Nephron progenitor cell (in vitro differentiated cells): ENCODE measurements around the gene RAI1.
A peak's percentile ranks its signal among the peaks of the same experiment; 100 is the strongest.

Experiments used
- DNase-seq: peaks from one replicate; pipeline ENCODE4 v3.0.0; 2021
- H3K27ac Mint-ChIP-seq: 2 replicates; pipeline ENCODE4 v1.8.0; 2021; ENCODE audit warnings: mild to moderate bottlenecking, moderate library complexity, mixed read lengths
- H3K27me3 Mint-ChIP-seq: 2 replicates; pipeline ENCODE4 v1.8.0; 2021; ENCODE audit warnings: mild to moderate bottlenecking, low read depth, mixed read lengths; ENCODE audit not compliant: poor library complexity
- H3K36me3 Mint-ChIP-seq: 2 replicates; pipeline ENCODE4 v1.8.0; 2021; ENCODE audit warnings: low read depth, mixed read lengths
- H3K4me1 Mint-ChIP-seq: 2 replicates; pipeline ENCODE4 v1.8.0; 2021; ENCODE audit warnings: mixed read lengths
- H3K4me3 Mint-ChIP-seq: 2 replicates; pipeline ENCODE4 v1.8.0; 2021; ENCODE audit warnings: mild to moderate bottlenecking, moderate library complexity, mixed read lengths
- H3K9me3 Mint-ChIP-seq: 2 replicates; pipeline ENCODE4 v1.8.0; 2021; ENCODE audit warnings: mild to moderate bottlenecking, moderate library complexity, mixed read lengths
- CTCF ChIP-seq: fragments of 200-600 bp; sonication (generic); IDR thresholded peaks from 2 replicates; pipeline ENCODE4 v1.5.0; 2021; ENCODE audit warnings: antibody characterized with exemption

The RAI1 gene

GRCh38 chr17:17743391-17744112 lies 62.3 kb downstream of the RAI1 start:
- H3K27me3 Mint-ChIP-seq = peaks cover 6% of the 10 kb centered on the region
- DNase-seq = no peak
- TF ChIP-seq CTCF = no peak
- no peak overlapping the region for H3K4me3 Mint-ChIP-seq
- no peaks in the 10 kb centered on the region for H3K9me3 Mint-ChIP-seq
- peaks cover 15% of the 10 kb centered on the region for H3K36me3 Mint-ChIP-seq
- H3K4me1 Mint-ChIP-seq = peaks cover 72% of the 10 kb centered on the region
- H3K27ac Mint-ChIP-seq = no peak overlapping the region

GRCh38 chr17:17744116-17744515 lies 62.9 kb downstream of the RAI1 start:
- Mint-ChIP-seq H3K27me3 (peaks cover 6% of the 10 kb centered on the region), H3K4me3 (no peak overlapping the region), H3K4me1 (peaks cover 72% of the 10 kb centered on the region), H3K36me3 (peaks cover 15% of the 10 kb centered on the region), H3K27ac (no peak overlapping the region), H3K9me3 (no peaks in the 10 kb centered on the region)
- no peak for DNase-seq
- TF ChIP-seq CTCF = no peak

GRCh38 chr17:17745476-17746455 lies 64.5 kb downstream of the RAI1 start:
- Mint-ChIP-seq H3K27ac (peak overlapping the region; percentile 66), H3K4me1 (peaks cover 71% of the 10 kb centered on the region)

GRCh38 chr17:17748179-17748578 lies 66.9 kb downstream of the RAI1 start:
- Mint-ChIP-seq H3K9me3 (no peaks in the 10 kb centered on the region), H3K4me3 (no peak overlapping the region), H3K36me3 (peaks cover 15% of the 10 kb centered on the region), H3K4me1 (peaks cover 69% of the 10 kb centered on the region), H3K27me3 (no peaks in the 10 kb centered on the region), H3K27ac (peak overlapping the region; percentile 89)
- TF ChIP-seq CTCF = no peak
- no peak for DNase-seq

More at GRCh38 chr17:17745476-17746455, 64.5 kb downstream of the RAI1 start:
- Mint-ChIP-seq H3K27me3 (peaks cover 6% of the 10 kb centered on the region), H3K9me3 (no peaks in the 10 kb centered on the region), H3K36me3 (peaks cover 15% of the 10 kb centered on the region), H3K4me3 (no peak overlapping the region)
- no peak for TF ChIP-seq CTCF
- no peak for DNase-seq

GRCh38 chr17:17748604-17749003 lies 67.3 kb downstream of the RAI1 start:
- Mint-ChIP-seq H3K4me1 (peaks cover 73% of the 10 kb centered on the region), H3K27me3 (no peaks in the 10 kb centered on the region), H3K27ac (peak overlapping the region; percentile 89), H3K4me3 (no peak overlapping the region), H3K9me3 (no peaks in the 10 kb centered on the region), H3K36me3 (peaks cover 15% of the 10 kb centered on the region)
- no peak for TF ChIP-seq CTCF
- no peak for DNase-seq
